ENCODE results near the gene GSAP. TPM values are rescaled to one million over a fixed set of nuclear protein-coding genes. Genes with fewer than 3 reads are reported as not detected.

The GSAP gene
- total RNA-seq, 4 donors from 2014 or later: 14.3 to 25.5 (median 22.0) TPM

DNA sequence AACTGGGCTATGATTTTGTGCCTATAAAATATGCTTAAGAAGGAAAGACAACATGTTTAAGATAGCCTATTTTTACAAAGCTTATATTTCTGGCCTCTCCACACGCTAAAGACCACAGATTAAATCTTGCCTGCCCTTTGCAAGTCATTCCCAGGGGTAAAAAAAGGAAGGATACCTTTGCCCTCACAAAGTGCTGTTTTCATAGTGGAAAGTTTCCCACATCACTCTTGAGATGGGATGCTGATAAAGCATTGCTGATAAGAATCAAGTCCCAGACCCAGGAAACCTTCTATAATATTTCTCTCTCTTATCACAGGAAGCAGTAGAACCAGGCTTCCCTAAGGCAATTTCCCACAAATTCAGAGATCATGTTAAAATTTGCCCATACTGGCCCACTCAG is 56.5 kb downstream of the GSAP start:
- no peak for TF ChIP-seq EP300 (IDR thresholded peaks at IDR 0.05)
- TF ChIP-seq CTCF (IDR thresholded peaks at IDR 0.05): no peak
- TF ChIP-seq POLR2A (IDR thresholded peaks at IDR 0.05): no peak
- H3K4me1 ChIP-seq: no peaks in the 10 kb centered on the region

GRCh38 chr7:77354914-77355313 is 61.2 kb downstream of the GSAP start:
- TF ChIP-seq CTCF (IDR thresholded peaks at IDR 0.05) (no peak), POLR2A (IDR thresholded peaks at IDR 0.05) (no peak), EP300 (IDR thresholded peaks at IDR 0.05) (no peak)
- Histone ChIP-seq H3K27me3 (no peaks in the 10 kb centered on the region), H3K36me3 (no peaks in the 10 kb centered on the region), H3K4me3 (no peak overlapping the region), H3K4me1 (peaks cover 0 to 11% (median 3%) of the 10 kb centered on the region in 4 donors), H3K27ac (no peak overlapping the region), H3K9me3 (no peaks in the 10 kb centered on the region)
- DNase-seq (ENCODE audit: low spot score in 2 of 2): no peak
- WGBS, 2 donors: 79 to 88% methylated on average over 9 of the region's 9 CpGs

More for the DNA sequence above, 56.5 kb downstream of the GSAP start:
- Histone ChIP-seq H3K9me3 (no peaks in the 10 kb centered on the region), H3K27ac (no peak overlapping the region), H3K4me3 (no peak overlapping the region), H3K27me3 (no peaks in the 10 kb centered on the region), H3K36me3 (no peaks in the 10 kb centered on the region)
- WGBS, 2 donors: 55 to 58% methylated on average over 1 of the region's 1 CpG
- no peak for DNase-seq (ENCODE audit: low spot score in 2 of 2)

DNA sequence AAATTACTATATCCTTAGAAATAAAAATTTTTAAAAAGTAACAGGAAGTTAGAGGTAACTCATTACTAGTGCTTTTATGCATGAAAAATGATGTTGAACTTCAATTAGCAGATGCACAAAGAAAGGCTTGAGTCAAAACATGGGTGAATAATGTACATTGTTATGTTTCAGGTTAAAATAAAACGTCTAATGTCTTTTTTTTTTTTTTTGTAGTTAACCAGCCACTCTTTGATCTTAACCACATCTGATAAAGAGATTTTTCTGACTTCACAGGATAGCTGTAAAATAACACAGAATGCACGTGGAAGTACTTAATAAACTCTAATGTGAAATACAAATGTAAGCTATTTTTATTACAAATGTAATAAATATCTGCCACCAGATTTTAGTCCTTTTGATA is 61.7 kb downstream of the GSAP start:
- no peak overlapping the region for H3K4me3 ChIP-seq
- H3K36me3 ChIP-seq: no peaks in the 10 kb centered on the region
- TF ChIP-seq EP300 (IDR thresholded peaks at IDR 0.05) (no peak), CTCF (IDR thresholded peaks at IDR 0.05) (no peak), POLR2A (IDR thresholded peaks at IDR 0.05) (no peak)
- H3K27ac ChIP-seq: no peak overlapping the region
- H3K4me1 ChIP-seq: peaks cover 0 to 11% (median 3%) of the 10 kb centered on the region in 4 donors
- 47 to 52% methylated on average over 2 of the region's 2 CpGs for WGBS, 2 donors
- H3K27me3 ChIP-seq: no peaks in the 10 kb centered on the region
- no peaks in the 10 kb centered on the region for H3K9me3 ChIP-seq
- DNase-seq (ENCODE audit: low spot score in 2 of 2): no peak

DNA sequence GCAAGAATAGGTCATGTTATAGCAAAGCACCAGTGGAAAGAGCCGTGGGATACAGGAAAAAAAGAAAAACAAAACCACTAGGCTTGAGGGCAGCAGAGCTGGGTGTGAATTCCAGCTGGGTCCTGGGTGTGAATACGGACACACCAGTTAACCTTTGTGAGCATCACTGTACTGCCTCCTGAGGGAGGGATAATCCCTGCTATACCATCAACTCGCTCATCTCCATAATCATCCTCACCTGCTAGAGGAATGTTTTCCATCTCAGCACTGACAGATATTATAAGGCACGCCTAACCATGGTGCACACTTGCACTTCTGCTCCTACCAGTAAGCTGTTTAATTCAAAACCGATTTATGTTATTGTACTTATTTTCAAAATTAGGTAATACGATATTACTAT is 62.2 kb downstream of the GSAP start:
- Histone ChIP-seq H3K27me3 (no peaks in the 10 kb centered on the region), H3K9me3 (no peaks in the 10 kb centered on the region), H3K36me3 (no peaks in the 10 kb centered on the region), H3K4me3 (no peak overlapping the region), H3K27ac (no peak overlapping the region), H3K4me1 (peaks cover 0 to 12% (median 3%) of the 10 kb centered on the region in 4 donors)
- no peak for DNase-seq (ENCODE audit: low spot score in 2 of 2)
- 47 to 58% methylated on average over 6 of the region's 6 CpGs for WGBS, 2 donors
- no peak for TF ChIP-seq CTCF (IDR thresholded peaks at IDR 0.05)
- TF ChIP-seq EP300 (IDR thresholded peaks at IDR 0.05): no peak
- TF ChIP-seq POLR2A (IDR thresholded peaks at IDR 0.05): no peak

GRCh38 chr7:77353407-77353721 is 62.8 kb downstream of the GSAP start:
- no peak for DNase-seq (ENCODE audit: low spot score in 2 of 2)
- WGBS, 2 donors: 20 to 35% methylated on average over 1 of the region's 1 CpG

More at GRCh38 chr7:77353407-77353721, 62.8 kb downstream of the GSAP start:
- Histone ChIP-seq H3K27ac (no peak overlapping the region), H3K4me1 (peaks cover 0 to 17% (median 3%) of the 10 kb centered on the region in 4 donors), H3K27me3 (no peaks in the 10 kb centered on the region), H3K4me3 (no peak overlapping the region), H3K9me3 (no peaks in the 10 kb centered on the region), H3K36me3 (no peaks in the 10 kb centered on the region)
- TF ChIP-seq POLR2A (IDR thresholded peaks at IDR 0.05) (no peak), CTCF (IDR thresholded peaks at IDR 0.05) (no peak), EP300 (IDR thresholded peaks at IDR 0.05) (no peak)
